ENCODE results near the gene RBM20.

DNA sequence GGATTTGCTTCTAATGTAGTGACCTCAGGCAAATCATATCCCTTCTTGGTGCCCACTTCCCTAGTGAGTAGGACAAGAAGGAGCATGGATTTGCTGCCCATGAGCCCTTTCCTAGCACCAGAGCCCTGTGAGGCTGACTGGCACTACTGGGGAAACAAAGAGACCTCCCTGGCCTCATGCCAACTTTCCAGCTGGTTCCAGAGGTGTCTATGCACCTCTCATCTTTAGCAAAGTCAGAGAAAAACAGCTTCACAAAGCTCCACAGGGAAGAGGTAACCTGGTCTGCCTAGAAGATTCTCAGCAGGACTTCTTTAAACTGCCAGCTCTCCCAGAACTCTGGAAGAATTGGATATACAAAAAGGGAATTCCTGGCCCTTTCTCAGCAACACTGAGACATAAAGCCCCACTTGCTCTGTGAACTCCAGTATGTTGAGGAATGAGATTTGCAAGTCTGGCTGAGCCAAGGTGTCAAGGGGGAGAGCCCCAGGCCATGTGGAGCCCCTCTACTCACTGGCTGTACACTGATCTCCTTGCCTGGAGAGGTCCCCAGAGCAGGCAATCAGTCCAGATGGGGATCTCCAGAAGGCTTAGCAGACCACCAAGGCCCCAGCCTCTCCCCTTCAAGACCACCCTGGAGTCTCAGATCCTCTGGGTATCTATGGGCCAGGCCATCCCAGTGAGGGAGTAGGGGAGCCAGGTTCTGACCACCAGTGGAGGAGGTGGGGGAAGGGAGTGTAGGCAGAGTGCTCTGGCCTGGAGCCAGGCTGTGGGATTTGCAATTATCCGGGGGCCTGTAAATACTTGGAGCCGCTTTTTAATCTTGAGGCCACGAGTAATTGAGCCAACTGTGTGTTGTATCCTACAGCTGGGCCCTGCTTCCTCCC, 24.4 kb upstream of the RBM20 start:
- no peak for TF ChIP-seq SUZ12 (IDR thresholded peaks at IDR 0.05; ENCODE audit: extremely low read depth, insufficient read depth, insufficient read length)
- no peak for TF ChIP-seq ZNF274 (IDR thresholded peaks at IDR 0.05; ENCODE audit: low read depth, low read length)
- no peak for TF ChIP-seq YY1 (IDR thresholded peaks at IDR 0.05; ENCODE audit: insufficient read depth, insufficient read length)

All from NT2/D1 (cell line).